M059J (cell line): ENCODE measurements around the gene CAMSAP1. TPM values are rescaled to one million over a fixed set of nuclear protein-coding genes. Genes with fewer than 3 reads are reported as not detected.
"Not testable (repeated sequence)": the region's sequence is repeated elsewhere in the genome, so short reads cannot be mapped to it uniquely, and the experiment has no call there.

ENCODE experiments used
- DNase-seq: peaks from one replicate; pipeline ENCODE4 v3.0.0-alpha.2; 2012; ENCODE audit warnings: low read depth
- total RNA-seq: library from RNA; depleted of rRNA; stranded (reverse); fragments of >200 nt; shearing (Covaris generic); gene quantifications from 2 replicates; pipeline ENCODE4 v1.2.3, GENCODE V29; 2014; rRNA removed

CAMSAP1 gene, protein sequence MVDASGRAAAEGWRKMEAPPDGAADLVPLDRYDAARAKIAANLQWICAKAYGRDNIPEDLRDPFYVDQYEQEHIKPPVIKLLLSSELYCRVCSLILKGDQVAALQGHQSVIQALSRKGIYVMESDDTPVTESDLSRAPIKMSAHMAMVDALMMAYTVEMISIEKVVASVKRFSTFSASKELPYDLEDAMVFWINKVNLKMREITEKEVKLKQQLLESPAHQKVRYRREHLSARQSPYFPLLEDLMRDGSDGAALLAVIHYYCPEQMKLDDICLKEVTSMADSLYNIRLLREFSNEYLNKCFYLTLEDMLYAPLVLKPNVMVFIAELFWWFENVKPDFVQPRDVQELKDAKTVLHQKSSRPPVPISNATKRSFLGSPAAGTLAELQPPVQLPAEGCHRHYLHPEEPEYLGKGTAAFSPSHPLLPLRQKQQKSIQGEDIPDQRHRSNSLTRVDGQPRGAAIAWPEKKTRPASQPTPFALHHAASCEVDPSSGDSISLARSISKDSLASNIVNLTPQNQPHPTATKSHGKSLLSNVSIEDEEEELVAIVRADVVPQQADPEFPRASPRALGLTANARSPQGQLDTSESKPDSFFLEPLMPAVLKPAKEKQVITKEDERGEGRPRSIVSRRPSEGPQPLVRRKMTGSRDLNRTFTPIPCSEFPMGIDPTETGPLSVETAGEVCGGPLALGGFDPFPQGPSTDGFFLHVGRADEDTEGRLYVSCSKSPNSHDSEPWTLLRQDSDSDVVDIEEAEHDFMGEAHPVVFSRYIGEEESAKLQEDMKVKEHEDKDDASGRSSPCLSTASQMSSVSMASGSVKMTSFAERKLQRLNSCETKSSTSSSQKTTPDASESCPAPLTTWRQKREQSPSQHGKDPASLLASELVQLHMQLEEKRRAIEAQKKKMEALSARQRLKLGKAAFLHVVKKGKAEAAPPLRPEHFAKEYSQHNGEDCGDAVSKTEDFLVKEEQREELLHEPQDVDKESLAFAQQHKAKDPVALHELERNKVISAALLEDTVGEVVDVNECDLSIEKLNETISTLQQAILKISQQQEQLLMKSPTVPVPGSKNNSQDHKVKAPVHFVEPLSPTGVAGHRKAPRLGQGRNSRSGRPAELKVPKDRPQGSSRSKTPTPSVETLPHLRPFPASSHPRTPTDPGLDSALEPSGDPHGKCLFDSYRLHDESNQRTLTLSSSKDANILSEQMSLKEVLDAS (N-terminal part only)
- total RNA-seq: 17.2 and 21.5 TPM in 2 replicates

DNA sequence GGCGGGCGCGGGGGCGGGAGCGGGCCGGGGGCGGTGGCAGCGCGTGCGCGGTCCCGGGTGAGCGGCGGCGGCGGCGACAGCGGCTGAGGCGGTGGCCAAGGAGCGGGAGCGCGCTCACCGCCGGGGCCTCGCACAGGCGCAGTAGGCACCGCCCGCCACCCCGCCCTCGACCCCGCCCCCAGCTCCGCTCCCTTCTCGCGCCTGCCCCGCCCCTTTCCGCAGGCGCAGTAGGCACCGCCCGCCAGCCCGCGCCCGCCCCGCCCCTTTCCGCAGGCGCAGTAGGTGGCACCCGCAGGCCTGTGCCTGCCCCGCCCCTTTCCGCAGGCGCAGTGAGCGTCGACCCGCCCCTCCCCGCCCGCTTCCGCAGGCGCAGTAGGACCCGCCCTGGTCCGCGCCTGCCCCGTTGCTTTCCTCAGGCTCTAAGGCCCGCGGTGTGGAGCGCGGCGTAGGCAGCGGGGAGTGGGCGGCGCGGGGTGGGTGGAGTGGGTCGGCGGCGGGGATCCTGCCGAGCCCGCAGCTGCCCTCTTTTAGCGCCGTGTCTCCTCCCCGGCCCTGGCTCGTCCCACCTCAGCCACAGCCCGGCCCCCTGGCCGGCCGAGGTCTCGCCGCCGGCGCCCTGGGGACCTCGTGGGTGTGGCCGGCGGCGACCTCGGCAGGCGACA is at the start of gene CAMSAP1:
Gene CAMSAP1, minus strand, starts transcription at position 116 of the 662 bp plus-strand sequence. CDS start 387 bp downstream, outside the sequence.
- DNase-seq: peak; percentile 86

DNA sequence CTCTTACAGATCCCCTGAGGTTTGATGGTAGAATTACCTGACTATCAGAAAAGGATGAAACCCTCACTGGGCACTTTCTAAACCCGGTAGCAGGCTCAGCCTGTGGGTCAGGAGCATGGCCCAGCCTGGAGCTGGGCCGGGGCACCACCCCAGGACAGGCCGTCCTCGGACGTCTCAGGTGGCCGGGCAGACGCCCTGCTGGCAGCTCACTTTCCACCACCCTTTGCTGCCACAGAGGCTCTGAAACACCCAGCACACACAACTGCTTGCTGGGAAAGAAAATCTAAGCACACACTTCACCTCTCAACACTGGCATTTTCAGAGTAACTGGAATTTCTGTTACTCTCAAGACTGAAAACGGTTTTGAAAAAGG is 49.4 kb upstream of the CAMSAP1 start:
- no peak for DNase-seq

DNA sequence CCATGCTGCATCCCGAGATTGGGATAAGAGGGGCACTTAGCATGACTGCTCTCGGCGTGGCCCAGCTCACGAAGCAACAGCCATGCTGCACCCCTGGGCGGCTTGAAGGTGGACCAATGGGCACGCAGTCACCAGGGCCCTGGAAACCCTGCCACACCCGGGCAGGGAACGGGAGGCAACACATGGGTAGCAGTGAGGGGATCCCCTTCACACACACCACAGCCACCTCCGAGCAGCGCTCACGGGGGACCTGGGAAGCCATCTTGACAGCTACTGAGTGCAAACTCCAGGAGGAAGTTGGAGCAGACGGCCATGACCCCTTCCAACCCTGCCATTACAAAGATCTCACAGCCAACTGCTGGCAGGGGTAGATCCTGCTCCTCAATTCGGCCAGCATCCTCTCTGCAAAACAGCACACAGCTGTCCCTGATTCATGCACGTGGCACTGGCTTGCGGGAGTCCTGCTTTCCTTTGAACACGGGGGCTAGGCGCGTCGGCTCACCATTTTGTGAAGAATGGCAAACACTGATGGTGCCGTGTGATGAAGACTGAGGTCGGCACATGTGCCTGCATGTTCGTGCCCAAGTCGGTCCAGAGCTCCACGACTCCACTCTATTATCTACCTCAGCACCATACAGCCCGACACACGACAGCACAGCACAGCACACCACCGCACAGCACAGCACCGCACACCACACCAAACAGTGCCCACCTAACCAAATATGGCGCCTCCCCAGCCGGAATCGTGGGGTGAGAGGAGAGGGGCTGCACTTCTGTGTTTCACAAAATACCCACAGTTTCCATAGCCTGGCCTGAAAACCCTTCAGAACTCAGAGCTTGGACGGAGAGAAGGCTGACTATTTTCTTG is 48.8 kb upstream of the CAMSAP1 start:
- DNase-seq: no peak

DNA sequence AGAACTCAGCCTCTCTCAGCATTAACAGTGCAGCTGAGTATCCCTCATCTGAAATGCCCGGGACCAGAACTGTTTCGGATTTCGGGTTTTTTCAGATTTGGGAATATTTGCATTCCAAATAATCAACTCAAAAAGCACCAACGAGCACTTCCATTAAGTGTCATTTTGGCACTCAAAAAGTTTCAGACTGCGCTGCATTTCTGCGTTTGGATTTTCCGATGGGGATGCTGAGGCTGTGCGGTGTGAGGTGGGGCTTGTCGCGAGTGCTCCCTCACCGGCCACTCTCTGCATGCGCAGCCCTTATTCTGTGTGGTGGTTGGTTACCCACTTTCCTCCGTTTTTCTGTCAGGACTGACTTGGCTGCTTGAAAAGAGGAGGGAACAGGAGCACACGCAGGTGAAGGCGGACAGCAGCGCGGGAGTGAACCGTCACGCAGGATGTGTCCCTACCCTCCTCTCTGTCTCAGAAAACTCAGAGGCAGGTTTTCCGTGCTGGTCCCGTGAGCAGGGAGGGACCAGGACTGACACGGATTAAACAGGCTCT is 45.4 kb upstream of the CAMSAP1 start:
- no peak for DNase-seq

DNA sequence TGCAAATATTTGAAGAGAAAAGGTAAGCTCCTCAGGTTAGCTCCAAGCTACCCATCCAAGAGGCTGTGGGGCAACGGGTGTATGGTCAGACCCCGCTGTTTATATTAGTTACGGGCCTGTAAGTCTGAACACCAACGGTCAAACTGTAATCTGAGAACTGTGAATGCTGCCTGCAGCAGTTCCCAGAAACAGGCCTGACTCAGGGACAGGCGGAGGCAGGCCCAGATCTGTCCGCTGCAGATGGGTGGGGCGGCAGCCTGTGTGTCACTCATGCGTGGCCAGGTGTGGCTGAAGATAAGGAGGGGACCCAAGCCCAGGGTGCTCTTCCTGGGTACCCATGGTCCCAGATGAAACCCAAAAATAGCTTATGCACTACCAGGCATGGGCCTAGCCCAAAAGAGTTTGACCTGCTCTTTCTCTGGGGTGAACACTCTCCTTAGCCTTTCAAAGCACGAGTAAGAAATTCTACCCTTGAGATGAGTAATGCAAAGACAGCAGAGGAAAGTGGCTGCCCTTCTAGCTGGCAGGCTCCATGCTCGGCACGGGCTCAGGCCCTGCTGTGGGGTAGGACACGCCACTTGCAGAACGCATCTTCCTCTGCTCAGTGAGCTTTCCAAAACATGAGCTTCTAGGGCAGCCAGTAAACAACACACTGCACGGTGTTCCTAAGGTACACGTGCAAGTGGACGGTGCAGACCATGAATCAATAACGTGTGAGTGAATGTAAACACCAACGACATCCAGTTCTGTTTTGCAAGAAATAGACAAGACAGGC is 44.7 kb upstream of the CAMSAP1 start:
- peak; percentile 73 for DNase-seq

DNA sequence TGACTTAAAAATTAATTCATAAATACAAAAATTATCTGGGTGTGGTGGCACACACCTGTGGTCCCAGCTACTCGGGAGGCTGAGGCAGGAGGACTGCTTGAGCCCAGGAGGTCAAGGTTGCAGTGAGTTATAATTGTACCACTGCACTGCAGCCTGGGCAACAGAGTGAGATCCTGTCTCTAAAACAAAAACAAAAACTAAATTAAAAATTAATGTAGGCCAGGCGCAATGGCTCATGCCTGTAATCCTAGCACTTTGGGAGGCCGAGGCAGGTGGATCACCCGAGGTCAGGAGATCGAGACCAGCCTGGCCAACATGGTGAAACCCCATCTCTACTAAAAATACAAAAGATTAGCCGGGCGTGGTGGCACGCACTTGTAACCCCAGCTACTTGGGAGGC is 44.0 kb upstream of the CAMSAP1 start:
- DNase-seq: not testable (repeated sequence)

DNA sequence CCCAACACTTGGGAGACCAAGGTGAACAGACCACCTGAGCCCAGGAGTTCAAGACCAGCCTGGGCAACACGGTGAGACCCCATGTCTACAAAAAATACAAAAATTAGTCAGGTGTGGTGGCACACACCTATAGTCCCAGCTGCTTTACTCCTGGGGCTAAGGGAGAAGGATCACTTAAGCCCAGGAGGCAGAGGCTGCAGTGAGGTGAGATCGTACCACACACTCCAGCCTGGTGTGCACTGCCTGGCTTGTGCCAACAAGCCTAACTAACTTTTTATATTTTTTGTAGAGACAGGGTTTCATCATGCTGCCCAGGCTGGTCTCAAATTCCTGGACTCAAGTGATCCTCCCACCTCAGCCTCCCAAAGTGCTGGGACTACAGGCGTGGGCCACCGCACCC is 43.5 kb upstream of the CAMSAP1 start:
- not testable (repeated sequence) for DNase-seq

DNA sequence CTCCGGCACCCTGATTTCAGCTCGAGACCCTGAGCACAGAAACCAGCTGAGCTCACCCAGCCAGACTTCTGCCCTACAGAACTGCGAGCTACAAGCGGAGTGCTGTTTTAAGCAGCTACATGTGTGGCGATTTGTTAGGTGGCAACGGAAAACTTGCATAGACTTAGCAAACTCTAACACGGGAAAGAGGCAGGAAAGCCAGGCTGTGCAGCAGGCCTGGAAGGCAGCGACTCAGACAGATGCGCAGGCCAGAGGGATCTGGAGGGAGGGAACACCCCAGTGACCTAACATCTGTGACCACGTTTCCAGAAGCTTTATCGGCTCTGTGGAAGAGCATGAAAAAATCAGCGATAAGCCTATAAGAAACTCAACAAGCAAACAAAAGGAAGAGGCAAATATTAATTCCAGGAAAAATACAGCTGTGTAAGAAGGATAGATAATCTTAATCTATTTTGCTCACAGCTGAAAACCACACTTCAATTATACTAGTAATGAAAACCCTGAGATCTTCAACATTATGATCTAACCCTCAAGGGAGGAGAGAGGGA is 42.9 kb upstream of the CAMSAP1 start:
- DNase-seq: no peak

DNA sequence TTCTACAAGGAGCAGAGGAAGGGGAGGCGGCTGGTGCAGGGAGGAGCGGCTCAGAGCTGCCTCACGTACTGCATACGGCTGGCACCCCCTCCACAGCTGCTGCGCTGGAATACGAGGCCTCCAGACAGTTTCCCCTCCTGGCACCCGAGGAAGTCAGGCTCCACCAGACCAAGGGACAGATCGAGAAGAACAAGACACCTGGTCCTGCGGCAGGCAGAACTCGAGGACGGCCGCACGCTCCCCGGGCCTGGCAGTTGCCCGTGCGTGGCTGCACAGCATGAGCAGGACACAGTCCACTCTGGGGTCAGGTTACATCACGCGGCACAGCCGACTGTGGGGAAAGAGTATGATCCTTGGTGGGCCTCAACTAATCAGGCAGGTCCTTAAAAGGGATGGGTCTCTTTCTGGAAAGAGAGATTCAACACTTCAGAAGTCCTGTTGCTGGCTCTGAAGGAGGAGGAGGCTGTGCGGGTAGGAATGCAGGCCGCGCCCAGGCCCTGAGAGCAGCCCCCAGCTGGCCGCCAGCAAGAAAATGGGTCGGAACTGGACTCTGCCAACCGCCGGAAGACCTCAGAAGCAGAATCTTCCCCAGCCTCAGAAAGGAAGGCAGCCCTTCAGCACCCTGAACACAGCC is 42.3 kb upstream of the CAMSAP1 start:
- DNase-seq: no peak

DNA sequence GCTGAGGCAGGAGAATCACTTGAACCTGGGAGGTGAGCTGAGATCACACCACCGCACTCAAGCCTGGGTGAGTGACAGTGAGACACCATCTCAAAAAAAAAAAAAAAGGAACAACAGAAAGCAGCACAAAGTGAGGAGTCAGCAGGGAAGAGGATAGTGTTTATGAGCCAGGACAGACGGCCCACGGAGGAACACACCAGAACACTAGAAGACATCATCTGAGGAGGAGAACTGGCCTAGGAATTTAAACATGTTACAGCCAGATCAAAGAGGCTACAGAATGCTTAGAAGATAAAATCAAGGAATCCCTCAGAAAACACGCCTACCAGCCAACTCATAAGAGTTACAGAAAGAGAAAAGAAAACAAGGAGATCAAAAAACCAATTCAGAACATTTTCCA is 41.6 kb upstream of the CAMSAP1 start:
- no peak for DNase-seq

DNA sequence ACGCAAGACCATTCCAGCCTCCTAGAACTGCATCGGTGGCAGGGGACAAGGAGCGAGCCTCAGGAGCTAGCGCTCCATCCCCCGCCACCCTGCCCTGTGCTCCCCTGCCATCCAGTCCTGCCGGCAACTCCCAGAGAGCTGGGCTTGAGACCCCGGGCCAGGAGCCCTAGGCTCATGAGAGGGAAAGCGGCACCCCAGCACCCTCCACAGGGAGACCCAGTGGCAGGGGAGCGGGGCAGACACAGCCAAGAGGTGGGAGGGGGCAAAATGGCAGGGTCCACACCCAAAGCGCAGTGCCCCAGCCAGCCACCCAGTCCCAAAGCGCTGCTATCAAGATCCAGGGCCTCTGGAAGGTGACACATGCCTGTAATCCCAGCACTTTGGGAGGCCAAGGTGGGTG is 41.1 kb upstream of the CAMSAP1 start:
- no peak for DNase-seq

DNA sequence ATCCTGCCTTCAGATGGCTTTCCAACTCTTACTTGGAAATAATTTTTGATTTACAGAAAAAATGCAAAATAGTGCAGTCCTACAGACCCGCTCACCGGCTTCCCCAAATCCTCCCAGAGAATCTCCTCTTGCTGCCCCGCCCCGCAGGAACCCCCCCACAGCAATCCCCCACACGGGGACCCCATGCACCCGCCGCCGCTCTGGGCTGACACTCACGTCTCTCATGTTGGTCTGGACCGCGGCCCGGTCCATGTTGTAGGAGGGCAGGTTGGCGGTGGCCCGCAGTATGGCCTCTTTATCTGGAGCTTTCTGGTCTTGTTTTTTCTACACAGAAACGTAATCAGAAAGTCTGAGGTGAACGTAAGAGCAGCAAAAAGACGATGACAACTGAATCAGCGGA is 40.2 kb upstream of the CAMSAP1 start:
- no peak for DNase-seq

DNA sequence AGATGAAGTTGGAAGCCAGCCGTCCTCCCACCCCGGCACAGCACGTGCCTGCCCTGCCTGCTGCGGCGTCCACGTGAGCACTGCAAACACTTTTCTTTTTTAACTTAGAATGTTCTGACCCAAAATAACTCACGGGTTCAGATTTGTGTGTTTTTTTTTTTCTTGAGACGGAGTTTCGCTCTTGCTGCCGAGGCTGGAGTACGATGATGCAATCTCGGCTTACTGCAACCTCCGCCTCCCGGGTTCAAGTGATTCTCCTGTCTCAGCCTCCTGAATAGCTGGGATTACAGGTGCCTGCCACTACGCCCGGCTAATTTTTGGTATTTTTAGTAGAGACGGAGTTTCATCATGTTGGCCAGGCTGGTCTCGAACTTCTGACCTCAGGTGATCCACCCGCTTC is 39.8 kb upstream of the CAMSAP1 start:
- not testable (repeated sequence) for DNase-seq

DNA sequence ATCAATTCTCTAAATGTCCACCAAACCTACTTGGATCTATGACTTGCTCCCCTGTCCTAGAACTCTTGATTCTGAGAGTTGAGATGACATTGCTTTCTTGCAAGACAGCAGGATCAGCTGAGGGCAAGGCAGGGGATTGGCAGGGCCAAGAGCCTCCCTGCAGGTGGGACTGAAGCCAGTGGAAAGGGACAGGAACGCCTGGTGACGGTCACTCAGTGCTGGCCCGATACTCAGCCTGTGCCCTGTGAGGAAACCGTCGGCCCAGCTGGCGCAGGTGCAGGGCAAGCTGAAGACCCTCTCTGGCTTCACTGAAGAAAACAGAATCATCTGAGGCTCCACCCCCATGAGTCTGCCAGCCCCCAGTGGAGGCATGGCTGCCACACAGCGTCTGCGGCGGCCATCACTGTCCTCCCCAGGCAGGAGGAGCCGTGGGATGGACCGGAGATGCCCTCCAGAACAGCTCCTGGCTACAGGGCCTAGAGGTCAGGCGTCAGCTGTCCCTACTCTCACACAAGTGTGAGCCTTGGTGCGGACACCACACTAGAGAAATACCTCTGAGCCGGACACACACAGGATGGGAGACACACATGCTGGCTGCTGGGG is 39.1 kb upstream of the CAMSAP1 start:
- DNase-seq: no peak

DNA sequence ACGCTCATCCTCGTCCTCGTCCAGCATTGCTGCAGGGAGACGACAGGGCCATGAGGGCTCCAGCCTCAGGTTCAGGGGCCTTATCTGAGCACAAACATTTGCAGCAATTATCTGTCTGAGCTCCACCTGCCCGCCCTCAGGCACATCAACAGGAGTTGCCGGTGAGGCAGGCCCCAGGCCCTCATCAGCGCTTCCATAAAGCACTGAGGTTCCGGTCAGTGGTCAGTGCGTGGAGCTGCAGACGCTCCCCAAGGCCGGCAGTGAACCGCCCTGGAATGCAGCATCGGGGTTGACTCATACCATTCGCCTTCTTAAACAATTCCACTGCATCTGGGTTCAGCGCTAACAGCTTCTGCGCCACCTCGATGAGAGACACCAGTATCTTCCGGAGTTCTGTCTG is 38.6 kb upstream of the CAMSAP1 start:
- DNase-seq: no peak

DNA sequence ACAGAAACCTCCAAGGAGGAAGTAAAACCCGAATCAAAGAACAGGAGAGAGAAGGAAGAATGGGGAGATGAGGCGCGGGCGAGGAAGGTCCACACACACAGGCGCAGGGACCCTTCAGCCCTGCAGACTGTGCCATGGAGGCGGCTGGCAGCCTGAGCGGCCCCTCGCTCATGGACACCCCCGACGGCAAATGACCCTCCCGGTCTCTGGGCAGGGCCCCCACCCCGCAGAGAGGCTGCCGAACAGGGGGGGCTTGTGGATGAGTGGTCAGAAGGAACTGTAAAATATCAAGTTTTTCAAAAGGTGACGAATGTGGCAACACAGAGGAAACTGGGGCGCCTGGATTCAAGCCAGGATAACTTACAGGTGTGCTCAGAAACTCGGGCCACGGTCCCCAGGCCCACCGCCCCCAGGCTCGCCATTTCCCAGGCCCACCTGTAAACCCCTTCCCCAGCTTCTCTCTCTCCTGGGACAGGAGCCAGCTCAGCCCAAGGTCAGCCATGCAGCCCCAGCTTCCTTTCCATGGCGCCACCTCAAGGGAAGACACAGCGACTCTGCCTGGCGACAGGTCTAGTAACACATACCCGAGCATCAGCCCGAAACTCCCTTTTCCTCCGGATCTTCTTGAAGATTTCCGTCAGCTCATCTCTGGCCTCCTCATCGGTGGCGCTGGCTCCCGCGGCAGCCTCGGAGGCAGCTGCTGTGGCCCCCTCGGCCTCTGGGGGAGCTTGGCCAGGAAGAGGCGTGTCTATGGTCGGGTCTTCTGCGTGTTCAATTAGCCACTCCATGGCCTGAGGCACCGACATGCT is 37.3 kb upstream of the CAMSAP1 start:
- no peak for DNase-seq

DNA sequence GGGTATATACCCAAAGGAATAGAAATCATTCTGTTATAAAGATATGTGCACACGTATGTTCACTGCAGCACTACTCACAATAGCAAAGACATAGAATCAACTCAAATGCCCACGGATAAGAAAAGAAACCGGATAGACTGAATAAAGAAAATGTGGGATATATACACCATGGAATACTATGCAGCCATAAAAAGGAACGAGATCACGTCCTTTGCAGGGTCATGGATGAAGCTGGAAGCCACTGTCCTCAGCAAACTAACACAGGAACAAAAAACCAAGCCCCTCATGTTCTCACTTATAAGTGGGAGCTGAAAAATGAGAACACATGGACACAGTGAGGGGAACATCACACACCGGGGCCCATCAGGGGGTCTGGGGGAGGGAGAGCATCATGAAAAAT is 36.3 kb upstream of the CAMSAP1 start:
- not testable (repeated sequence) for DNase-seq
